Mesothelial cell of epicardium (in vitro differentiated cells): ENCODE measurements around the gene SFMBT1. TPM values are rescaled to one million over a fixed set of nuclear protein-coding genes. Genes with fewer than 3 reads are reported as not detected.

ENCODE experiments used
- DNase-seq, 2 experiments: peaks; one replicate each; pipeline ENCODE4 v3.0.0; 2021; ENCODE audit warnings: low spot score in 2 of 2; ENCODE audit not compliant: unreplicated experiment in 2 of 2
- H3K27ac Mint-ChIP-seq: 2 replicates; pipeline ENCODE4 v1.8.0; 2021; ENCODE audit warnings: mixed read lengths
- H3K27me3 Mint-ChIP-seq: 2 replicates; pipeline ENCODE4 v1.8.0; 2021; ENCODE audit warnings: low read depth, mixed read lengths
- H3K36me3 Mint-ChIP-seq: 2 replicates; pipeline ENCODE4 v1.8.0; 2021; ENCODE audit warnings: mixed read lengths
- H3K4me1 Mint-ChIP-seq: 2 replicates; pipeline ENCODE4 v1.8.0; 2021; ENCODE audit warnings: mixed read lengths
- H3K4me3 Mint-ChIP-seq: 2 replicates; pipeline ENCODE4 v1.8.0; 2021; ENCODE audit warnings: mild to moderate bottlenecking, moderate library complexity, mixed read lengths
- H3K9me3 Mint-ChIP-seq: 2 replicates; pipeline ENCODE4 v1.8.0; 2021; ENCODE audit warnings: mixed read lengths
- total RNA-seq: library from RNA; stranded (reverse); gene quantifications from 3 replicates; pipeline ENCODE4 v1.2.1, GENCODE V29; 2021
- TF ChIP-seq, protein P1 (sequence below): fragments of 200-600 bp; sonication (generic); IDR thresholded peaks from one replicate; pipeline ENCODE4 v1.5.0; 2021; ENCODE audit warnings: antibody characterized with exemption; ENCODE audit not compliant: unreplicated experiment

The SFMBT1 gene
- total RNA-seq, 1 donor from 2014 or later: 4.4 TPM

- Mint-ChIP-seq H3K27me3 (no peaks in the 10 kb centered on the region), H3K4me3 (no peak overlapping the region), H3K9me3 (no peaks in the 10 kb centered on the region), H3K4me1 (peaks cover 29% of the 10 kb centered on the region), H3K27ac (no peak overlapping the region), H3K36me3 (peaks cover 1% of the 10 kb centered on the region)
- DNase-seq: no peak
- TF ChIP-seq, protein P1, sequence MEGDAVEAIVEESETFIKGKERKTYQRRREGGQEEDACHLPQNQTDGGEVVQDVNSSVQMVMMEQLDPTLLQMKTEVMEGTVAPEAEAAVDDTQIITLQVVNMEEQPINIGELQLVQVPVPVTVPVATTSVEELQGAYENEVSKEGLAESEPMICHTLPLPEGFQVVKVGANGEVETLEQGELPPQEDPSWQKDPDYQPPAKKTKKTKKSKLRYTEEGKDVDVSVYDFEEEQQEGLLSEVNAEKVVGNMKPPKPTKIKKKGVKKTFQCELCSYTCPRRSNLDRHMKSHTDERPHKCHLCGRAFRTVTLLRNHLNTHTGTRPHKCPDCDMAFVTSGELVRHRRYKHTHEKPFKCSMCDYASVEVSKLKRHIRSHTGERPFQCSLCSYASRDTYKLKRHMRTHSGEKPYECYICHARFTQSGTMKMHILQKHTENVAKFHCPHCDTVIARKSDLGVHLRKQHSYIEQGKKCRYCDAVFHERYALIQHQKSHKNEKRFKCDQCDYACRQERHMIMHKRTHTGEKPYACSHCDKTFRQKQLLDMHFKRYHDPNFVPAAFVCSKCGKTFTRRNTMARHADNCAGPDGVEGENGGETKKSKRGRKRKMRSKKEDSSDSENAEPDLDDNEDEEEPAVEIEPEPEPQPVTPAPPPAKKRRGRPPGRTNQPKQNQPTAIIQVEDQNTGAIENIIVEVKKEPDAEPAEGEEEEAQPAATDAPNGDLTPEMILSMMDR: no peak
These were observed 152.2 kb downstream of the SFMBT1 start for GRCh38 chr3:52893723-52894122.

DNA sequence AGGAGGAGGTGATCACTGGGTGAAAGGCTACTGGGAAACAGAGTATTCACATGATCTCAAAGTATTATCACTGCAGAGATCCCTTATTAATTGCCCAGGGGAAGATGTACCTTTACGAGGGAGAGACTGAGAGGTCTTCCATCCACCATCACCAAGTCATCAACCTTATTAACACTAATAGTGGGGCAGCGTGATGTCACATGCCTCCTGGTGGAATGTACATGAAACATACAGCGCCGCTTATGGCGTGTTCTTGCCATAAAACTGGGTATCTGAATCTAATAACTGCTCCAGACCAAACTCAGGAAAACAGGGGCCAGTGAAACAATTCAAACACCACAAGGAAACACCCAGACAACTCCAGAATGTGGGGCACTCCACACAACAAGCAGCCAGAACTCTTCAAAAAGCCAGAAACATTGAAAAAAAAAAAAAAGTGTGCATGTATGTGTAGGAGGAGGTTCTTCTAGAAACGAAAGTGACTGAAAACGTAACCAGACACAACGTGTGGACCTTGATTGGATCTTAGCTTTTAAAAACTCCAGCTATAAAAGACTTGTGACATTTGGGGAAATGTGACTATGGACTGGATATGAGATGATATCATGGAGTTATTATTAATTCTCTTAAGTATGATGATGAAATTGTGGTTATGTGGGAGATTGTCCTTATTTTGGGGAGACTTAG, 153.1 kb downstream of the SFMBT1 start:
- no peaks in the 10 kb centered on the region for H3K9me3 Mint-ChIP-seq
- peaks cover 26% of the 10 kb centered on the region for H3K4me1 Mint-ChIP-seq
- DNase-seq: no peak
- peaks cover 1% of the 10 kb centered on the region for H3K36me3 Mint-ChIP-seq
- H3K4me3 Mint-ChIP-seq: no peak overlapping the region
- no peak overlapping the region for H3K27ac Mint-ChIP-seq
- TF ChIP-seq, protein P1: no peak
- H3K27me3 Mint-ChIP-seq: no peaks in the 10 kb centered on the region

GRCh38 chr3:52892290-52892624, 153.6 kb downstream of the SFMBT1 start:
- DNase-seq: no peak
- Mint-ChIP-seq H3K9me3 (no peaks in the 10 kb centered on the region), H3K27me3 (no peaks in the 10 kb centered on the region), H3K36me3 (peaks cover 1% of the 10 kb centered on the region), H3K27ac (peak overlapping the region; percentile 67), H3K4me1 (peaks cover 26% of the 10 kb centered on the region), H3K4me3 (no peak overlapping the region)
- TF ChIP-seq, protein P1: no peak

DNA sequence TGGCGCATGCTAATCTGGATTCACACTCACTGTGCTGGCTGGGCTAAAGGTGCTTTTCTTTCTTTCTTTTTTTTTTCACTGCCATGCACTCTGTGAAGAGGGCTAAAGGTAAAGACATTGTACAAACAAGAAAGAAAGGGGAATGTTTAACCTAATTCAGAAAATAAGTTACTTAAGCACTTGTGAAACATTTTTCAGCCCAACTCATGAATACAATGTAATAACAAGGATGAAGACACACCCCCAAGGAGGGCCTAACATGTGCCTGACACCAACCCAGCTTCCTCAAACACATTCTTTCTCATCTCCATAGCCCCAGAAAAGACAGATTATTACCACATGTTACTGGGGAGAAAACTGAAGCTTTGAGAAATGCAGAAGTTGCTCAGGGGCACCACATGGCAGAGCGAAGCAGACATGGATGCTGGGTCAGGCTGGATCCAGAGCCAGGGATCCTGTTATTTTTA, 154.2 kb downstream of the SFMBT1 start:
- DNase-seq: no peak
- no peaks in the 10 kb centered on the region for H3K9me3 Mint-ChIP-seq
- no peaks in the 10 kb centered on the region for H3K27me3 Mint-ChIP-seq
- peak overlapping the region; percentile 67 for H3K27ac Mint-ChIP-seq
- H3K4me1 Mint-ChIP-seq: peaks cover 23% of the 10 kb centered on the region
- TF ChIP-seq, protein P1: no peak
- H3K36me3 Mint-ChIP-seq: peaks cover 1% of the 10 kb centered on the region
- H3K4me3 Mint-ChIP-seq: no peak overlapping the region

GRCh38 chr3:52891164-52891563, 154.7 kb downstream of the SFMBT1 start:
- Mint-ChIP-seq H3K36me3 (peaks cover 1% of the 10 kb centered on the region), H3K27me3 (no peaks in the 10 kb centered on the region), H3K9me3 (no peaks in the 10 kb centered on the region), H3K4me3 (no peak overlapping the region), H3K4me1 (peaks cover 20% of the 10 kb centered on the region), H3K27ac (peak overlapping the region; percentile 67)
- DNase-seq: no peak
- TF ChIP-seq, protein P1: no peak

- H3K4me3 Mint-ChIP-seq: no peak overlapping the region
These were observed 155.1 kb downstream of the SFMBT1 start for GRCh38 chr3:52890735-52891134.

More at GRCh38 chr3:52890735-52891134, 155.1 kb downstream of the SFMBT1 start:
- TF ChIP-seq, protein P1: no peak
- H3K4me1 Mint-ChIP-seq: peaks cover 16% of the 10 kb centered on the region
- H3K27ac Mint-ChIP-seq: no peak overlapping the region
- no peaks in the 10 kb centered on the region for H3K27me3 Mint-ChIP-seq
- peaks cover under 1% of the 10 kb centered on the region for H3K9me3 Mint-ChIP-seq
- no peak for DNase-seq
- peaks cover 3% of the 10 kb centered on the region for H3K36me3 Mint-ChIP-seq
